DND-41 (cell line): ENCODE measurements around the gene PTS.

Experiments used
- ATAC-seq: fragments of 200-7000 bp; cut with Tn5 transposase; 3 replicates; pipeline ENCODE4 v1.9.1; 2021; ENCODE audit warnings: low read depth; ENCODE audit not compliant: insufficient read depth
- DNase-seq: peaks from one replicate; pipeline ENCODE4 v3.0.0-alpha.2; 2020
- H2AFZ ChIP-seq: 2 replicates; pipeline ENCODE4 v1.6.0; 2012; ENCODE audit warnings: low read depth, low read length
- H3K27ac ChIP-seq: 2 replicates; pipeline ENCODE4 v1.5.1; 2012; ENCODE audit warnings: low read length, inconsistent platforms
- H3K27me3 ChIP-seq: fragments of 200-600 bp; sonication (generic); 2 replicates; pipeline ENCODE4 v1.6.0; 2012; ENCODE audit warnings: low read length, mild to moderate bottlenecking, inconsistent platforms; ENCODE audit not compliant: insufficient read depth, poor library complexity
- H3K36me3 ChIP-seq: 2 replicates; pipeline ENCODE4 v1.5.1; 2012; ENCODE audit warnings: low read length, inconsistent platforms; ENCODE audit not compliant: insufficient read depth
- H3K4me1 ChIP-seq: 2 replicates; pipeline ENCODE4 v1.5.1; 2012; ENCODE audit warnings: mild to moderate bottlenecking, low read length; ENCODE audit not compliant: insufficient read depth
- H3K4me2 ChIP-seq: 2 replicates; pipeline ENCODE4 v1.6.0; 2012; ENCODE audit warnings: mild to moderate bottlenecking, moderate library complexity, low read length, inconsistent platforms; ENCODE audit not compliant: insufficient read depth
- H3K4me3 ChIP-seq, 2 experiments: fragments of 200-600 bp in 1 of 2; shearing (Covaris generic) in 1 of 2; 2 replicates each; pipeline ENCODE4 v1.5.1; 2012 to 2016; ENCODE audit warnings: inconsistent platforms in 2 of 2, low read length in 2 of 2, mild to moderate bottlenecking in 2 of 2, low read depth in 1 of 2, moderate library complexity in 1 of 2
- H3K79me2 ChIP-seq: 2 replicates; pipeline ENCODE4 v1.6.0; 2012; ENCODE audit warnings: low read length, inconsistent platforms; ENCODE audit not compliant: insufficient read depth
- H3K9ac ChIP-seq: 2 replicates; pipeline ENCODE4 v1.6.0; 2012; ENCODE audit warnings: low read depth, mild to moderate bottlenecking, inconsistent platforms, low read length, moderate library complexity
- H3K9me3 ChIP-seq: 2 replicates; pipeline ENCODE4 v1.5.1; 2012; ENCODE audit warnings: low read length, moderate library complexity, mild to moderate bottlenecking, inconsistent platforms; ENCODE audit not compliant: insufficient read depth, severe bottlenecking
- H4K20me1 ChIP-seq: 2 replicates; pipeline ENCODE4 v1.6.0; 2012; ENCODE audit warnings: low read length; ENCODE audit not compliant: insufficient read depth
- CTCF ChIP-seq: IDR thresholded peaks from 2 replicates; pipeline ENCODE4 v1.5.1; 2012; ENCODE audit warnings: borderline replicate concordance, low read length, moderate library complexity, mild to moderate bottlenecking; ENCODE audit not compliant: poor library complexity, severe bottlenecking; ENCODE audit errors: extremely low read depth
- EZH2 ChIP-seq: IDR thresholded peaks from 3 replicates; pipeline ENCODE4 v1.6.1; 2012; ENCODE audit warnings: borderline replicate concordance, low read depth, mild to moderate bottlenecking, moderate library complexity, low read length, inconsistent platforms; ENCODE audit not compliant: severe bottlenecking

Gene PTS

DNA sequence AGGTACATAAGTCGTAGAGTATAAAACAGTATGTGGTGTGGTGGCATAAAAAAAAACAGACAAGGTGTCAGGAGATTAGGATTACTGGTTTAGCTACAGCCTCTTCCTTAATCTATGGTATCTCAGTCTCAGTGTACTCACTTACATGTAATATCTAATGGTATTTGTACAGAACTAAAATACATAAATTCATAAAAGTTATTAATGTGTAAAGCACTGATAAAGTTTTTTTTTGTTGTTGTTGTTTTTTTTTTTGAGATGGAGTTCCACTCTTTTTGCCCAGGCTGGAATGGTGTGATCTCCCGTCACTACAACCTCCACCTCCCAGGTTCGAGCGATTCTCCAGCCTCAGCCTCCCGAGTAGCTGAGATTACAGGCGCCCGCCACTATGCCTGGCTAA lies 2.9 kb downstream of the PTS start:
- peaks cover 23% of the 10 kb centered on the region for H3K4me1 ChIP-seq
- no peak overlapping the region for H2AFZ ChIP-seq
- no peak overlapping the region for H3K4me3 ChIP-seq
- H4K20me1 ChIP-seq: no peaks in the 10 kb centered on the region
- TF ChIP-seq CTCF (no peak), EZH2 (no peak)
- H3K27ac ChIP-seq: no peak overlapping the region
- DNase-seq: no peak
- H3K9me3 ChIP-seq: no peaks in the 10 kb centered on the region
- H3K4me2 ChIP-seq: no peak overlapping the region
- no peak for ATAC-seq
- peaks cover 36% of the 10 kb centered on the region for H3K36me3 ChIP-seq
- no peaks in the 10 kb centered on the region for H3K27me3 ChIP-seq
- no peak overlapping the region for H3K9ac ChIP-seq
- H3K79me2 ChIP-seq: peaks cover 44% of the 10 kb centered on the region

- Histone ChIP-seq H3K4me1 (peaks cover 23% of the 10 kb centered on the region), H3K27ac (no peak overlapping the region), H2AFZ (no peak overlapping the region), H3K79me2 (peaks cover 44% of the 10 kb centered on the region), H3K4me3 (no peak overlapping the region), H4K20me1 (no peaks in the 10 kb centered on the region), H3K36me3 (peaks cover 41% of the 10 kb centered on the region), H3K27me3 (no peaks in the 10 kb centered on the region), H3K9ac (no peak overlapping the region), H3K9me3 (no peaks in the 10 kb centered on the region), H3K4me2 (0 out of 2 replicates have a peak overlapping the region, but pooled peaks have one; percentile 2)
- no peak for TF ChIP-seq CTCF
- no peak for TF ChIP-seq EZH2
- no peak for ATAC-seq
- DNase-seq: no peak
Measured at GRCh38 chr11:112229746-112230433, 3.7 kb downstream of the PTS start.

- Histone ChIP-seq H3K27ac (no peak overlapping the region), H3K4me3 (no peak overlapping the region), H3K79me2 (peaks cover 36% of the 10 kb centered on the region), H2AFZ (no peak overlapping the region), H3K9ac (no peak overlapping the region), H3K36me3 (peaks cover 58% of the 10 kb centered on the region), H3K4me2 (no peak overlapping the region), H3K4me1 (peaks cover 14% of the 10 kb centered on the region), H3K9me3 (no peaks in the 10 kb centered on the region), H4K20me1 (no peaks in the 10 kb centered on the region), H3K27me3 (no peaks in the 10 kb centered on the region)
- ATAC-seq: no peak
- TF ChIP-seq CTCF (no peak), EZH2 (no peak)
- DNase-seq: no peak
Measured at GRCh38 chr11:112231952-112232351, 5.7 kb downstream of the PTS start.
